VCaP (cell line): Measurements from ENCODE around the gene TNFRSF12A.
A peak's percentile ranks its signal among the peaks of the same experiment; 100 is the strongest.

Experiments
- H3K27ac ChIP-seq: fragments of 450-650 bp; 2 replicates; pipeline ENCODE4 v1.5.1; 2017
- CTCF ChIP-seq: fragments of 450-650 bp; conservative IDR thresholded peaks from 2 replicates; pipeline ENCODE4 v1.5.1; 2017; ENCODE audit warnings: mild to moderate bottlenecking, moderate library complexity

Gene TNFRSF12A

GRCh38 chr16:3019594-3020246 is 448 bp upstream of the TNFRSF12A start:
- H3K27ac ChIP-seq: peak overlapping the region; percentile 42; the same call in 1 of the 2 replicates
- no peak for TF ChIP-seq CTCF

- no peak for TF ChIP-seq CTCF
- peak overlapping the region; percentile 42; the same call in 1 of the 2 replicates for H3K27ac ChIP-seq
Observed at GRCh38 chr16:3020604-3021448, 658 bp downstream of the TNFRSF12A start.

GRCh38 chr16:3021449-3022207 is 1.5 kb downstream of the TNFRSF12A start:
- H3K27ac ChIP-seq: peak overlapping the region; percentile 42; the same call in 1 of the 2 replicates
- TF ChIP-seq CTCF: peak; percentile 28; the same call in 1 of the 2 replicates

GRCh38 chr16:3022208-3022683 is 2.1 kb downstream of the TNFRSF12A start:
- no peak for TF ChIP-seq CTCF
- H3K27ac ChIP-seq: no peak overlapping the region

- TF ChIP-seq CTCF: no peak
- peak overlapping the region; percentile 79; the same call in 1 of the 2 replicates for H3K27ac ChIP-seq
Observed at GRCh38 chr16:3022684-3023414, 2.7 kb downstream of the TNFRSF12A start.

- H3K27ac ChIP-seq: peak overlapping the region; percentile 79
- no peak for TF ChIP-seq CTCF
Observed at GRCh38 chr16:3023415-3023668, 3.2 kb downstream of the TNFRSF12A start.
